SK-N-SH (cell line): ENCODE measurements around the gene SHANK1. TPM values are rescaled to one million over a fixed set of nuclear protein-coding genes. Genes with fewer than 3 reads are reported as not detected.

Experiments used
- CTCF ChIA-PET: fragments of 300-600, 350-600 bp; formaldehyde crosslinking; extraction: SDS; loops from one replicate; lab custom pipeline; 2021; lab: Yijun Ruan, JAX
- POLR2A ChIA-PET: fragments of 350-600 bp; sonication (Branson Sonifier 250); formaldehyde crosslinking; extraction: SDS; loops from one replicate; lab custom pipeline; 2020; ENCODE audit warnings: antibody characterized with exemption, inconsistent platforms; lab: Yijun Ruan, JAX
- DNase-seq: peaks from one replicate; pipeline ENCODE4 v3.0.0; 2012
- H2AFZ ChIP-seq: fragments of 200-600 bp; sonication (generic); 2 replicates; pipeline ENCODE4 v1.8.1; 2016; ENCODE audit warnings: antibody characterized with exemption, mild to moderate bottlenecking, low read depth
- H3F3A ChIP-seq: fragments of 200-600 bp; sonication (generic); replicated peaks from 2 replicates; pipeline ENCODE3; 2016; ENCODE audit warnings: antibody characterized with exemption, mild to moderate bottlenecking; ENCODE audit not compliant: insufficient read depth
- H3K27ac ChIP-seq, 2 experiments: fragments of 200-500 bp in 1 of 2; fragments of 200-600 bp in 1 of 2; sonication (Bioruptor generic) in 1 of 2; sonication (generic), shearing (Covaris generic) in 1 of 2; 2 replicates each; pipeline versions ENCODE4 v1.5.1 to v1.6.1; 2014 to 2016; ENCODE audit warnings: low read depth in 2 of 2, inconsistent platforms in 1 of 2, low read length in 1 of 2, mild to moderate bottlenecking in 1 of 2, mixed read lengths in 1 of 2
- H3K27me3 ChIP-seq: fragments of 200-600 bp; sonication (generic), shearing (Covaris generic); 2 replicates; pipeline ENCODE4 v1.6.1; 2016; ENCODE audit warnings: mixed run types; ENCODE audit not compliant: insufficient read depth
- H3K36me3 ChIP-seq, 2 experiments: fragments of 200-500 bp in 1 of 2; fragments of 200-600 bp in 1 of 2; sonication (Bioruptor generic) in 1 of 2; sonication (generic) in 1 of 2; replicated peaks in 1 of 2; 2 replicates each; pipeline versions ENCODE3 to v1.5.1; 2014 to 2016; ENCODE audit warnings: low read length in 1 of 2, mild to moderate bottlenecking in 1 of 2; ENCODE audit not compliant: insufficient read depth in 2 of 2, control insufficient read depth in 1 of 2
- H3K4me1 ChIP-seq, 2 experiments: fragments of 200-500 bp in 1 of 2; fragments of 200-600 bp in 1 of 2; sonication (Bioruptor generic) in 1 of 2; sonication (generic), shearing (Covaris generic) in 1 of 2; 2 replicates each; pipeline versions ENCODE4 v1.5.1 to v1.6.1; 2014 to 2016; ENCODE audit warnings: low read depth in 1 of 2, low read length in 1 of 2, mixed run types in 1 of 2; ENCODE audit not compliant: insufficient read depth in 2 of 2, control insufficient read depth in 1 of 2
- H3K4me2 ChIP-seq: fragments of 200-600 bp; sonication (generic), shearing (Covaris generic); 2 replicates; pipeline ENCODE4 v1.6.1; 2017; ENCODE audit warnings: mixed run types
- H3K4me3 ChIP-seq, 2 experiments: fragments of 200-500 bp in 1 of 2; fragments of 200-600 bp in 1 of 2; sonication (Bioruptor generic) in 1 of 2; sonication (generic), shearing (Covaris generic) in 1 of 2; 2 replicates each; pipeline versions ENCODE4 v1.5.1 to v1.8.1; 2014 to 2016; ENCODE audit warnings: low read depth in 2 of 2, inconsistent platforms in 1 of 2, low read length in 1 of 2, mild to moderate bottlenecking in 1 of 2, mixed read lengths in 1 of 2, moderate library complexity in 1 of 2
- H3K79me2 ChIP-seq: fragments of 200-600 bp; sonication (generic); 2 replicates; pipeline ENCODE4 v1.8.1; 2017; ENCODE audit warnings: mild to moderate bottlenecking; ENCODE audit not compliant: insufficient read depth
- H3K9ac ChIP-seq: fragments of 200-600 bp; sonication (generic); 2 replicates; pipeline ENCODE4 v1.6.1; 2017; ENCODE audit warnings: mixed run types
- H3K9me2 ChIP-seq: fragments of 200-600 bp; sonication (generic); 2 replicates; pipeline ENCODE4 v1.6.1; 2017; ENCODE audit warnings: mixed run types
- H3K9me3 ChIP-seq: fragments of 200-600 bp; sonication (generic); 2 replicates; pipeline ENCODE4 v1.6.1; 2017; ENCODE audit warnings: mixed run types, mild to moderate bottlenecking, moderate library complexity
- H4K20me1 ChIP-seq: fragments of 200-600 bp; sonication (generic); 2 replicates; pipeline ENCODE4 v1.6.1; 2017; ENCODE audit warnings: mild to moderate bottlenecking, mixed run types; ENCODE audit not compliant: insufficient read depth
- CHD2 ChIP-seq: fragments of 150-350 bp; IDR thresholded peaks from 2 replicates; pipeline ENCODE4 v1.6.1; 2018; ENCODE audit warnings: low read length; ENCODE audit not compliant: partially characterized antibody
- EZH2phosphoT487 ChIP-seq: fragments of 200-600 bp; sonication (generic); IDR thresholded peaks from 2 replicates; pipeline ENCODE4 v1.6.1; 2017; ENCODE audit warnings: low read depth, mixed run types, mild to moderate bottlenecking, antibody characterized with exemption, moderate library complexity, borderline replicate concordance
- MXI1 ChIP-seq: IDR thresholded peaks from 2 replicates; pipeline ENCODE4 v1.6.1; 2012; ENCODE audit warnings: mild to moderate bottlenecking, low read depth, low read length, improper control_type of control experiment
- NRF1 ChIP-seq: IDR thresholded peaks from 2 replicates; pipeline ENCODE4 v1.6.1; 2012; ENCODE audit warnings: low read depth, mild to moderate bottlenecking, low read length
- POLR2AphosphoS5 ChIP-seq: IDR thresholded peaks from 2 replicates; pipeline ENCODE4 v1.6.1; 2012; ENCODE audit warnings: low read depth, low read length
- RFX5 ChIP-seq: IDR thresholded peaks from 2 replicates; pipeline ENCODE4 v1.6.1; 2012; ENCODE audit warnings: mild to moderate bottlenecking, improper control_type of control experiment, low read length
- YY1 ChIP-seq: IDR thresholded peaks from 2 replicates; pipeline ENCODE4 v1.4.0; 2012; ENCODE audit warnings: low read depth, mild to moderate bottlenecking
- WGBS: methylation state at CpG from one replicate; pipeline ENCODE4 v1.1.6; 2017; ENCODE audit warnings: low lambda C conversion rate; 5-methylcytosine and 5-hydroxymethylcytosine counted together
- polyA plus RNA-seq, 3 experiments: library from polyadenylated mRNA; depleted of rRNA; stranded (reverse); fragments of >200 nt; gene quantifications; 2 replicates each; pipeline ENCODE4 v1.2.3, GENCODE V29; 2012
- TF ChIP-seq, protein P1 (sequence below): fragments of 200-600 bp; sonication (generic); IDR thresholded peaks from 2 replicates; pipeline ENCODE4 v1.6.1; 2017; ENCODE audit warnings: antibody characterized with exemption, mild to moderate bottlenecking, moderate library complexity
- TF ChIP-seq, protein P2 (sequence below): fragments of 150-350 bp; IDR thresholded peaks from 2 replicates; pipeline ENCODE4 v1.6.1; 2016; ENCODE audit warnings: mild to moderate bottlenecking, low read depth, low read length
- TF ChIP-seq, protein P3 (sequence below): fragments of 150-350 bp; IDR thresholded peaks from 2 replicates; pipeline ENCODE4 v1.6.1; 2017; ENCODE audit warnings: antibody characterized with exemption, low read length, low read depth, borderline replicate concordance
- TF ChIP-seq, protein P4 (sequence below): IDR thresholded peaks from 2 replicates; pipeline ENCODE4; 2012

SHANK1 gene
- polyA plus RNA-seq, 1 of the 3 experiments (the other 2 are of a cell fraction): 0.28 TPM

DNA sequence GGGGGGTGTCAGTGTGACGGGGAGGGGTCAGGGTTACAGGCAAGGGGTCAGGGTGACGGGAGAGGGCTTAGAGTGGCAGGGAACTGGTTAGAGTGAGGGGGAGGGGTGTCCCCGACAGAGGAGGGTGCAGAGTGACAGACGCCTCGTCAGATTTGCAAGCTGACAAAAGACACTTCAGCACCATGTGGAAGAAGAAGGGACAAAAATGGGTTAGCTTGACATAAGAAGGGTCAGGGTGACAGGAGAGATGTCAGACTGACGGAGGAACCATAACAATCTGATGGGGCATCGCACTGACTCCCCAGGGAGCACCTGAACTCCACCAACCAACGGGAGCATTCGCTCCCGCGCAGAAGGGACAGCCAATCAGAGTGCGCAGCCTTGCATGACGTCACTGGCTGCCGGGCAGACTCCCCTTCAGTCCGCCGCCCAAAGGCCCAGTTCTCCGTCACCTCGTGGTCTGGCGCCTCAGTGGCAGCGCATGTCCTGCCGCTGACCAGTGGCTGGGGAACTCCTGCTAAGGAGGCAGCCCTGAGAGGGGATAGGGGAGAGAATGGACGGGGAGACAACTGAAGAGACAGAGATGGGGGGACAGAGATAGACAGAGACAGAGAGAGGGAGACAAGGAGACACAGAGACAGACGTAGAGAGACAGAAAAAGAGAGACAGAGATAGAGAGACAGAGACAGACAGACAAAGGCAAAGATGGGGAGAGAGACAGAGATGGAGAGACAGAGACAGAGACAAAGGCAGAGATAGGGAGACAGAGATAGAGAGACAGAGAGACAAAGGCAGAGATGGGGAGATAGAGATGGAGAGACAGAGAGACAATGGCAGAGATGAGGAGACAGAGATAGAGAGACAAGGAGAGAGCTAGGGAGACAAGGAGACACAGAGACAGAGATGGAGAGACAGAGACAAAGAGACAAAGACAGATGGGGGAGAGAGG lies 40.2 kb downstream of the SHANK1 start:
- Histone ChIP-seq H3K9me3 (no peaks in the 10 kb centered on the region), H3K27ac (no peak overlapping the region), H3K9ac (no peak overlapping the region), H4K20me1 (no peaks in the 10 kb centered on the region), H3K79me2 (no peaks in the 10 kb centered on the region), H3K4me2 (no peak overlapping the region), H3K4me1 (no peaks in the 10 kb centered on the region; a peak in 1 of 4 replicates), H3K36me3 (no peaks in the 10 kb centered on the region), H3K9me2 (no peaks in the 10 kb centered on the region), H3F3A (no peaks in the 10 kb centered on the region), H2AFZ (no peak overlapping the region), H3K27me3 (no peaks in the 10 kb centered on the region), H3K4me3 (no peak overlapping the region)
- ChIA-PET CTCF (interaction anchor here (0.9 kb wide), 1 partner anchor 9 kb away, joined by 3 read pairs; no protein-coding TSS in a partner anchor), POLR2A (no interaction called here)
- 29% methylated on average over 21 of the region's 23 CpGs for WGBS
- peak; percentile 95 for DNase-seq
- TF ChIP-seq NRF1 (no peak), RFX5 (peak; percentile 100), POLR2AphosphoS5 (no peak), CHD2 (peak; percentile 51), YY1 (no peak), EZH2phosphoT487 (no peak), MXI1 (peak; percentile 54; the same call in 1 of the 2 replicates)
- TF ChIP-seq, protein P1, sequence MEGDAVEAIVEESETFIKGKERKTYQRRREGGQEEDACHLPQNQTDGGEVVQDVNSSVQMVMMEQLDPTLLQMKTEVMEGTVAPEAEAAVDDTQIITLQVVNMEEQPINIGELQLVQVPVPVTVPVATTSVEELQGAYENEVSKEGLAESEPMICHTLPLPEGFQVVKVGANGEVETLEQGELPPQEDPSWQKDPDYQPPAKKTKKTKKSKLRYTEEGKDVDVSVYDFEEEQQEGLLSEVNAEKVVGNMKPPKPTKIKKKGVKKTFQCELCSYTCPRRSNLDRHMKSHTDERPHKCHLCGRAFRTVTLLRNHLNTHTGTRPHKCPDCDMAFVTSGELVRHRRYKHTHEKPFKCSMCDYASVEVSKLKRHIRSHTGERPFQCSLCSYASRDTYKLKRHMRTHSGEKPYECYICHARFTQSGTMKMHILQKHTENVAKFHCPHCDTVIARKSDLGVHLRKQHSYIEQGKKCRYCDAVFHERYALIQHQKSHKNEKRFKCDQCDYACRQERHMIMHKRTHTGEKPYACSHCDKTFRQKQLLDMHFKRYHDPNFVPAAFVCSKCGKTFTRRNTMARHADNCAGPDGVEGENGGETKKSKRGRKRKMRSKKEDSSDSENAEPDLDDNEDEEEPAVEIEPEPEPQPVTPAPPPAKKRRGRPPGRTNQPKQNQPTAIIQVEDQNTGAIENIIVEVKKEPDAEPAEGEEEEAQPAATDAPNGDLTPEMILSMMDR: no peak
- TF ChIP-seq, protein P2, sequence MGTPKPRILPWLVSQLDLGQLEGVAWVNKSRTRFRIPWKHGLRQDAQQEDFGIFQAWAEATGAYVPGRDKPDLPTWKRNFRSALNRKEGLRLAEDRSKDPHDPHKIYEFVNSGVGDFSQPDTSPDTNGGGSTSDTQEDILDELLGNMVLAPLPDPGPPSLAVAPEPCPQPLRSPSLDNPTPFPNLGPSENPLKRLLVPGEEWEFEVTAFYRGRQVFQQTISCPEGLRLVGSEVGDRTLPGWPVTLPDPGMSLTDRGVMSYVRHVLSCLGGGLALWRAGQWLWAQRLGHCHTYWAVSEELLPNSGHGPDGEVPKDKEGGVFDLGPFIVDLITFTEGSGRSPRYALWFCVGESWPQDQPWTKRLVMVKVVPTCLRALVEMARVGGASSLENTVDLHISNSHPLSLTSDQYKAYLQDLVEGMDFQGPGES: peak; percentile 52
- TF ChIP-seq, protein P3, sequence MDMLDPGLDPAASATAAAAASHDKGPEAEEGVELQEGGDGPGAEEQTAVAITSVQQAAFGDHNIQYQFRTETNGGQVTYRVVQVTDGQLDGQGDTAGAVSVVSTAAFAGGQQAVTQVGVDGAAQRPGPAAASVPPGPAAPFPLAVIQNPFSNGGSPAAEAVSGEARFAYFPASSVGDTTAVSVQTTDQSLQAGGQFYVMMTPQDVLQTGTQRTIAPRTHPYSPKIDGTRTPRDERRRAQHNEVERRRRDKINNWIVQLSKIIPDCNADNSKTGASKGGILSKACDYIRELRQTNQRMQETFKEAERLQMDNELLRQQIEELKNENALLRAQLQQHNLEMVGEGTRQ: no peak
- TF ChIP-seq, protein P4, sequence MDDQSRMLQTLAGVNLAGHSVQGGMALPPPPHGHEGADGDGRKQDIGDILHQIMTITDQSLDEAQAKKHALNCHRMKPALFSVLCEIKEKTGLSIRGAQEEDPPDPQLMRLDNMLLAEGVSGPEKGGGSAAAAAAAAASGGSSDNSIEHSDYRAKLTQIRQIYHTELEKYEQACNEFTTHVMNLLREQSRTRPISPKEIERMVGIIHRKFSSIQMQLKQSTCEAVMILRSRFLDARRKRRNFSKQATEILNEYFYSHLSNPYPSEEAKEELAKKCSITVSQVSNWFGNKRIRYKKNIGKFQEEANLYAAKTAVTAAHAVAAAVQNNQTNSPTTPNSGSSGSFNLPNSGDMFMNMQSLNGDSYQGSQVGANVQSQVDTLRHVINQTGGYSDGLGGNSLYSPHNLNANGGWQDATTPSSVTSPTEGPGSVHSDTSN: no peak
